ENCODE results near the gene TDRD12. TPM values are rescaled to one million over a fixed set of nuclear protein-coding genes. Genes with fewer than 3 reads are reported as not detected.
A peak's percentile ranks its signal among the peaks of the same experiment; 100 is the strongest.

The TDRD12 gene
- 1.6 TPM for total RNA-seq

- H3K36me3 ChIP-seq (ENCODE audit: control insufficient read depth in 3 of 3, insufficient read depth in 3 of 3, low read length in 3 of 3): peaks cover 4 to 7% (median 5%) of the 10 kb centered on the region in 3 donors
- H3K4me1 ChIP-seq (ENCODE audit: control insufficient read depth in 3 of 3, insufficient read depth in 3 of 3, low read length in 3 of 3): no peaks in the 10 kb centered on the region
- no peaks in the 10 kb centered on the region for H3K27me3 ChIP-seq (ENCODE audit: control insufficient read depth in 3 of 3, insufficient read depth in 3 of 3, low read length in 3 of 3)
- H3K9ac ChIP-seq (ENCODE audit: low read depth in 1 of 3, low read length in 3 of 3): no peak within 1 kb of the TSS
- H3K4me3 ChIP-seq (ENCODE audit: low read length in 3 of 3): no peak within 1 kb of the TSS
- no peak within 1 kb of the TSS for H3K27ac ChIP-seq (ENCODE audit: low read depth, low read length)
- no peaks in the 10 kb centered on the region for H3K9me3 ChIP-seq (ENCODE audit: control insufficient read depth in 3 of 3, low read length in 3 of 3)
These were observed at the start of gene TDRD12 for GRCh38 chr19:32719611-32720059. TDRD12 (plus strand) TSS chr19:32719767; CDS start chr19:32720073, 306 bp downstream.

- H3K9me3 ChIP-seq (ENCODE audit: control insufficient read depth in 3 of 3, low read length in 3 of 3): no peaks in the 10 kb centered on the region
- peaks cover 1 to 7% (median 5%) of the 10 kb centered on the region in 3 donors for H3K36me3 ChIP-seq (ENCODE audit: control insufficient read depth in 3 of 3, insufficient read depth in 3 of 3, low read length in 3 of 3)
- peak overlapping the region in 1 of 3 donors; percentile 16 for H3K9ac ChIP-seq (ENCODE audit: low read depth in 1 of 3, low read length in 3 of 3)
- H3K4me3 ChIP-seq (ENCODE audit: low read length in 3 of 3): peak overlapping the region in 1 of 3 donors; percentile 22
- peaks cover 0 to 14% (median 7%) of the 10 kb centered on the region in 3 donors for H3K27me3 ChIP-seq (ENCODE audit: control insufficient read depth in 3 of 3, insufficient read depth in 3 of 3, low read length in 3 of 3)
- peaks cover 32 to 65% (median 47%) of the 10 kb centered on the region in 3 donors for H3K4me1 ChIP-seq (ENCODE audit: control insufficient read depth in 3 of 3, insufficient read depth in 3 of 3, low read length in 3 of 3)
- H3K27ac ChIP-seq (ENCODE audit: low read depth, low read length): no peak overlapping the region
These were observed 47.5 kb upstream of the TDRD12 start for GRCh38 chr19:32671883-32672593.

- Histone ChIP-seq H3K4me3 (ENCODE audit: low read length in 3 of 3) (peak overlapping the region in 1 of 3 donors; percentile 22), H3K27ac (ENCODE audit: low read depth, low read length) (no peak overlapping the region), H3K4me1 (ENCODE audit: control insufficient read depth in 3 of 3, insufficient read depth in 3 of 3, low read length in 3 of 3) (peaks cover 32 to 71% (median 51%) of the 10 kb centered on the region in 3 donors)
These were observed 46.7 kb upstream of the TDRD12 start for GRCh38 chr19:32672841-32673240.

DNA sequence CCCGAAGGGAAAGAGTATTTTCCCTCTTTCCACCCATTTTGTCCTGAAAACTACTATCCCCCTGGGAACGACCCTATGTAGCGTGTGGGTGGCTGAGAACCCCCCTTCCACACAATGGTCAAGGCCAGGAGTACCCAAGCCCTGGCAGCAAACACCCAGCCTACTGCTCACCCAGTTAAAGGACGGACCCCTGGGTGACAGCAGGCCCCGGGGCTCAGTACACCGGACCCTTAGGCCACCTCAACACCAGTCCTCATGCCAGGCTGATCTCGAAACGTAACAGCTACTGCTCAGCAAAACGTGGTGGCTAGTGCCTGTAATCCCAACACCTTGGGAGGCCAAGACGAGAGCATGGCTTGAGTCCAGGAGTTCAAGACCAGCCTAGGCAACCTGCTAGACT lies 46.0 kb upstream of the TDRD12 start:
- Histone ChIP-seq H3K9ac (ENCODE audit: low read depth in 1 of 3, low read length in 3 of 3) (peak overlapping the region in 2 of 3 donors; percentile 45 to 51), H3K9me3 (ENCODE audit: control insufficient read depth in 3 of 3, low read length in 3 of 3) (no peaks in the 10 kb centered on the region), H3K4me3 (ENCODE audit: low read length in 3 of 3) (peak overlapping the region in 1 of 3 donors; percentile 22), H3K4me1 (ENCODE audit: control insufficient read depth in 3 of 3, insufficient read depth in 3 of 3, low read length in 3 of 3) (peaks cover 32 to 67% (median 51%) of the 10 kb centered on the region in 3 donors), H3K27me3 (ENCODE audit: control insufficient read depth in 3 of 3, insufficient read depth in 3 of 3, low read length in 3 of 3) (peaks cover 0 to 15% (median 10%) of the 10 kb centered on the region in 3 donors), H3K27ac (ENCODE audit: low read depth, low read length) (no peak overlapping the region), H3K36me3 (ENCODE audit: control insufficient read depth in 3 of 3, insufficient read depth in 3 of 3, low read length in 3 of 3) (peaks cover 0 to 7% (median 5%) of the 10 kb centered on the region in 3 donors)

More at GRCh38 chr19:32672841-32673240, 46.7 kb upstream of the TDRD12 start:
- no peaks in the 10 kb centered on the region for H3K9me3 ChIP-seq (ENCODE audit: control insufficient read depth in 3 of 3, low read length in 3 of 3)
- H3K36me3 ChIP-seq (ENCODE audit: control insufficient read depth in 3 of 3, insufficient read depth in 3 of 3, low read length in 3 of 3): peaks cover 0 to 7% (median 5%) of the 10 kb centered on the region in 3 donors
- H3K9ac ChIP-seq (ENCODE audit: low read depth in 1 of 3, low read length in 3 of 3): peak overlapping the region in 2 of 3 donors; percentile 45 to 51
- H3K27me3 ChIP-seq (ENCODE audit: control insufficient read depth in 3 of 3, insufficient read depth in 3 of 3, low read length in 3 of 3): peaks cover 0 to 15% (median 10%) of the 10 kb centered on the region in 3 donors

DNA sequence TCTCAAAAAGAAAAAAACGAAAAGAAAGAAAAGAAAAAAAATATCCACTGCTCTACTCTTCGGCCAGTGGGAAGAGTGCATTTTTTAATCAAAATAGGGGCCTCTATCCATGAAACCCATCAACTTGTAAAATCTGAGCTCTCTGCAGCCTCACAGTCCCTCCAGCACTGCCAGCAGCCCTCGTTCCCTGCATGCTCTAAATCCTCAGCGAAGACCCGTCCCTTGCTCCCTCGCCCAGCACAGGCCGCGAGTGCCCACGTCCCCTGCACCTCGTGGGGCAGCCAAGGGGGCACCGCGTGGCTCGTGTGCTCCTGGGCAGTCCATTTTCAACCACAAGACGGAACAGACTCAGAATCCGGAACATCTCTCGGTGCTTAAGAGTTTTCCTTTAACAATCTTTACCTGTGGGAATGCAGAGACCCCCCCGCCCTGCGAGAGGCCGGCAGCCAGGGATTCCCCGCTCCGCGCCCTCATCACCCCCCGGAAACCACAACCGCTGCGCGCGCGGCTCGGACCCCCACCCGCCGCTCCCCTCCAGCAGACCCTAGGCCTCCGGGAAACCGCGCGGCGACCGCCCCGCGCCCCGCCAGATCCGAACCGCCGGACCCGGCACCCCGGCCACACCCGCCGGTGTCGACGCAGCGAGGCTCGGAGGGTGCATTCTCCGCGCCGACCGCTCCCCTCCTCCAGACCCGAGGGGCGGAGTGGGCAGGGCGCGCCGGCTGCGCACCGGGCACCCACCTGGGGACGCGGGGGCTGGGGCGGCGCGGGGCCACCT lies 45.2 kb upstream of the TDRD12 start:
- H3K9me3 ChIP-seq (ENCODE audit: control insufficient read depth in 3 of 3, low read length in 3 of 3): no peaks in the 10 kb centered on the region
- peak overlapping the region; percentile 93 for H3K27ac ChIP-seq (ENCODE audit: low read depth, low read length)
- peaks cover 0 to 7% (median 3%) of the 10 kb centered on the region in 3 donors for H3K36me3 ChIP-seq (ENCODE audit: control insufficient read depth in 3 of 3, insufficient read depth in 3 of 3, low read length in 3 of 3)
- H3K4me3 ChIP-seq (ENCODE audit: low read length in 3 of 3): peak overlapping the region; percentile 85 to 97 (median 93)
- peaks cover 0 to 15% (median 10%) of the 10 kb centered on the region in 3 donors for H3K27me3 ChIP-seq (ENCODE audit: control insufficient read depth in 3 of 3, insufficient read depth in 3 of 3, low read length in 3 of 3)
- peak overlapping the region; percentile 47 to 82 (median 78) for H3K9ac ChIP-seq (ENCODE audit: low read depth in 1 of 3, low read length in 3 of 3)
- H3K4me1 ChIP-seq (ENCODE audit: control insufficient read depth in 3 of 3, insufficient read depth in 3 of 3, low read length in 3 of 3): peaks cover 32 to 63% (median 47%) of the 10 kb centered on the region in 3 donors

GRCh38 chr19:32674931-32675719 lies 44.4 kb upstream of the TDRD12 start, which contains the start of gene ANKRD27:
ANKRD27 (minus strand) TSS chr19:32675180; CDS start chr19:32659015, 16,165 bp downstream.
- Histone ChIP-seq H3K36me3 (ENCODE audit: control insufficient read depth in 3 of 3, insufficient read depth in 3 of 3, low read length in 3 of 3) (peaks cover 0 to 7% (median 0%) of the 10 kb centered on the region in 3 donors), H3K27me3 (ENCODE audit: control insufficient read depth in 3 of 3, insufficient read depth in 3 of 3, low read length in 3 of 3) (peaks cover 0 to 15% (median 10%) of the 10 kb centered on the region in 3 donors), H3K4me3 (ENCODE audit: low read length in 3 of 3) (peak within 1 kb of the TSS; percentile 85 to 97 (median 93)), H3K9ac (ENCODE audit: low read depth in 1 of 3, low read length in 3 of 3) (peak within 1 kb of the TSS; percentile 76 to 83 (median 78)), H3K9me3 (ENCODE audit: control insufficient read depth in 3 of 3, low read length in 3 of 3) (no peaks in the 10 kb centered on the region), H3K4me1 (ENCODE audit: control insufficient read depth in 3 of 3, insufficient read depth in 3 of 3, low read length in 3 of 3) (peaks cover 32 to 56% (median 40%) of the 10 kb centered on the region in 3 donors), H3K27ac (ENCODE audit: low read depth, low read length) (peak within 1 kb of the TSS; percentile 93)

DNA sequence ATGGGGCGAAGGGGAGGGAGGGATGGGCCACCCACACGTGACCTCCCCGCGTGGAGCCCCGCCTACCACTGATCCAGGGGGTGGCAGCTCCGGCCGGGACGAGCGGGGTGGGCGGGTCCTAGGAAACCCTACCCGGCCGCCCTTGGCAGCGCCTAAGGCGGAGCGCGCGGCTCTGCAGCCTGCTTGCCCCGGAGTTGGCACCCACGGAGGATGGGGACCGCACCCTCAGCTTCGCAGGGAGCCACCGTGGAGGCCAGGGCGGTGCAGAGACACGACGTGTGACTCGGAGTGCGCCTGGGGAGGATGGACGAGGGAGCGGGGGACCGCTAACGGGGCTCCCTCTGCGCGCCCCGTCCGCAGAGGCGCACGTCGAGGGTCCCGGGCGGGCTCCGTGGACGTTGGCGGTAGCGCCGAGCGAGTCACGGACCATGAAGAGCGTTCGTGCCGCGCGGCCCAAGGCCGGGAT lies 43.8 kb upstream of the TDRD12 start, which contains the start of gene RGS9BP:
Gene RGS9BP (plus strand): TSS at position 129 of the 466 bp plus-strand sequence. CDS start 416 bp downstream, outside the sequence.
- H3K4me3 ChIP-seq (ENCODE audit: low read length in 3 of 3): peak within 1 kb of the TSS; percentile 85 to 97 (median 93)
- peak within 1 kb of the TSS; percentile 93 for H3K27ac ChIP-seq (ENCODE audit: low read depth, low read length)
- H3K36me3 ChIP-seq (ENCODE audit: control insufficient read depth in 3 of 3, insufficient read depth in 3 of 3, low read length in 3 of 3): peaks cover 0 to 7% (median 0%) of the 10 kb centered on the region in 3 donors
- peak within 1 kb of the TSS; percentile 76 to 83 (median 78) for H3K9ac ChIP-seq (ENCODE audit: low read depth in 1 of 3, low read length in 3 of 3)
- H3K4me1 ChIP-seq (ENCODE audit: control insufficient read depth in 3 of 3, insufficient read depth in 3 of 3, low read length in 3 of 3): peaks cover 32 to 54% (median 40%) of the 10 kb centered on the region in 3 donors
- H3K9me3 ChIP-seq (ENCODE audit: control insufficient read depth in 3 of 3, low read length in 3 of 3): no peaks in the 10 kb centered on the region
- peaks cover 0 to 15% (median 10%) of the 10 kb centered on the region in 3 donors for H3K27me3 ChIP-seq (ENCODE audit: control insufficient read depth in 3 of 3, insufficient read depth in 3 of 3, low read length in 3 of 3)

DNA sequence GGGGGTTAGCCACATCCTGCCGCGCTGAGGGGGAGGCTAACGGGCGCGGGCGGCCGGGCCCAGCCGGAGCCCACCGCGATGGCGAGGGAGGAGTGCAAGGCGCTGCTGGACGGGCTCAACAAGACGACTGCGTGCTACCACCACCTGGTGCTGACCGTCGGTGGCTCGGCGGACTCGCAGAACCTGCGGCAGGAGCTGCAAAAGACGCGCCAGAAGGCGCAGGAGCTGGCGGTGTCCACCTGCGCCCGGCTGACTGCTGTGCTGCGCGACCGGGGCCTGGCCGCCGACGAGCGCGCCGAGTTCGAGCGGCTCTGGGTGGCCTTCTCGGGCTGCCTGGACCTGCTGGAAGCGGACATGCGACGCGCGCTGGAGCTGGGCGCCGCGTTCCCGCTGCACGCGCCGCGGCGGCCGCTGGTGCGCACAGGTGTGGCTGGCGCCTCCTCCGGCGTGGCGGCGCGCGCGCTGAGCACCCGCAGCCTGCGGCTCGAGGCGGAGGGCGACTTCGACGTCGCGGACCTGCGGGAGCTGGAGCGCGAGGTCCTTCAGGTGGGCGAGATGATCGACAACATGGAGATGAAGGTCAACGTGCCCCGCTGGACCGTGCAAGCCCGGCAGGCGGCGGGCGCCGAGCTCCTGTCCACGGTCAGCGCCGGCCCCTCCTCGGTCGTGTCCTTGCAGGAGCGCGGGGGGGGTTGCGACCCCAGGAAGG lies 43.2 kb upstream of the TDRD12 start:
- Histone ChIP-seq H3K36me3 (ENCODE audit: control insufficient read depth in 3 of 3, insufficient read depth in 3 of 3, low read length in 3 of 3) (peaks cover 0 to 7% (median 0%) of the 10 kb centered on the region in 3 donors), H3K27ac (ENCODE audit: low read depth, low read length) (peak overlapping the region; percentile 78), H3K9ac (ENCODE audit: low read depth in 1 of 3, low read length in 3 of 3) (peak overlapping the region; percentile 61 to 80 (median 78)), H3K27me3 (ENCODE audit: control insufficient read depth in 3 of 3, insufficient read depth in 3 of 3, low read length in 3 of 3) (peaks cover 0 to 15% (median 10%) of the 10 kb centered on the region in 3 donors), H3K4me1 (ENCODE audit: control insufficient read depth in 3 of 3, insufficient read depth in 3 of 3, low read length in 3 of 3) (peaks cover 32 to 54% (median 40%) of the 10 kb centered on the region in 3 donors), H3K4me3 (ENCODE audit: low read length in 3 of 3) (peak overlapping the region; percentile 80 to 97 (median 88)), H3K9me3 (ENCODE audit: control insufficient read depth in 3 of 3, low read length in 3 of 3) (no peaks in the 10 kb centered on the region)

All from skeletal muscle tissue (tissue), 4 donors.